Endothelial cell of umbilical vein (primary cell): ENCODE results near the gene CYP4F22. TPM values are rescaled to one million over a fixed set of nuclear protein-coding genes. Genes with fewer than 3 reads are reported as not detected.

ENCODE experiments used
- BruUV-seq: library from RNA; stranded (reverse); fragments of 400-500 nt; replicated peaks from 2 replicates; lab custom pipeline; 2021; lab: Mats Ljungman, UMichigan
- CTCF ChIA-PET: fragments of 300-600, 350-600 bp; sonication (Branson Sonifier 250); formaldehyde crosslinking; loops from one replicate; lab custom pipeline; 2021; ENCODE audit warnings: antibody characterized with exemption, inconsistent platforms; lab: Charles Lee
- POLR2A ChIA-PET: fragments of 300-600, 350-600 bp; sonication (Branson Sonifier 250); formaldehyde crosslinking; loops from one replicate; lab custom pipeline; 2021; ENCODE audit warnings: antibody characterized with exemption, inconsistent platforms; lab: Charles Lee
- DNase-seq: peaks from one replicate; pipeline ENCODE4 v3.0.0-alpha.2; 2011; ENCODE audit warnings: low read depth, low spot score
- FAIRE-seq: peaks from 2 replicates; lab custom pipeline; 2011; peaks lifted over from hg19 to GRCh38; lab: Jason Lieb, UNC
- H2AFZ ChIP-seq: 2 replicates; pipeline ENCODE4 v1.6.0; 2012; ENCODE audit warnings: low read depth, low read length, control low read depth, inconsistent platforms
- H3K27ac ChIP-seq: 2 replicates; pipeline ENCODE4 v1.5.1; 2011; ENCODE audit warnings: low read depth, mild to moderate bottlenecking, control low read depth, low read length, moderate library complexity; ENCODE audit not compliant: insufficient read depth
- H3K27me3 ChIP-seq, 2 experiments: 2 replicates each; pipeline versions ENCODE4 v1.6.0 to v1.6.1; 2011; ENCODE audit warnings: low read length in 2 of 2, mixed read lengths in 1 of 2; ENCODE audit not compliant: control insufficient read depth in 2 of 2, insufficient read depth in 2 of 2
- H3K36me3 ChIP-seq, 2 experiments: 2 replicates in 1 of 2; 3 replicates in 1 of 2; pipeline ENCODE4 v1.5.1; 2011; ENCODE audit warnings: low read length in 2 of 2, mild to moderate bottlenecking in 1 of 2, moderate library complexity in 1 of 2; ENCODE audit not compliant: control insufficient read depth in 2 of 2, insufficient read depth in 2 of 2; ENCODE audit errors: extremely low read depth in 1 of 2
- H3K4me1 ChIP-seq: 3 replicates; pipeline ENCODE4 v1.5.1; 2011; ENCODE audit warnings: mild to moderate bottlenecking, low read length; ENCODE audit not compliant: control insufficient read depth, insufficient read depth; ENCODE audit errors: extremely low read depth
- H3K4me2 ChIP-seq: 2 replicates; pipeline ENCODE4 v1.6.1; 2011; ENCODE audit warnings: low read length, control low read depth, mixed read lengths; ENCODE audit not compliant: insufficient read depth
- H3K4me3 ChIP-seq, 3 experiments: fragments of 200-600 bp in 1 of 3; sonication (generic), shearing (Covaris generic) in 1 of 3; replicated peaks in 1 of 3; 2 replicates each; pipeline ENCODE4 v1.5.1; 2011 to 2016; ENCODE audit warnings: control low read depth in 3 of 3, low read length in 3 of 3, mild to moderate bottlenecking in 2 of 3, inconsistent platforms in 1 of 3, low read depth in 1 of 3, moderate library complexity in 1 of 3; ENCODE audit not compliant: insufficient read depth in 1 of 3
- H3K79me2 ChIP-seq: 2 replicates; pipeline ENCODE4 v1.6.0; 2012; ENCODE audit warnings: low read length, inconsistent platforms; ENCODE audit not compliant: control insufficient read depth, insufficient read depth
- H3K9ac ChIP-seq: replicated peaks from 2 replicates; pipeline ENCODE3; 2011; ENCODE audit warnings: low read length, control low read depth; ENCODE audit not compliant: insufficient read depth; ENCODE audit errors: extremely low read depth
- H3K9me1 ChIP-seq: replicated peaks from 3 replicates; pipeline ENCODE4 v1.6.0; 2011; ENCODE audit warnings: mild to moderate bottlenecking, low read length; ENCODE audit not compliant: control insufficient read depth, insufficient read depth; ENCODE audit errors: extremely low read depth
- H3K9me3 ChIP-seq: replicated peaks from 2 replicates; pipeline ENCODE4 v1.5.1; 2012; ENCODE audit warnings: low read length, inconsistent platforms; ENCODE audit not compliant: control insufficient read depth, insufficient read depth
- H4K20me1 ChIP-seq: replicated peaks from 2 replicates; pipeline ENCODE3; 2011; ENCODE audit warnings: mild to moderate bottlenecking, low read length; ENCODE audit not compliant: control insufficient read depth, insufficient read depth; ENCODE audit errors: extremely low read depth
- CTCF ChIP-seq, 2 donors: IDR thresholded peaks; 1 replicate in 1 of 2; 2 replicates in 1 of 2; pipeline ENCODE4 v1.5.1; 2011; ENCODE audit warnings: low read length in 2 of 2, mild to moderate bottlenecking in 2 of 2, moderate library complexity in 2 of 2, control low read depth in 1 of 2, inconsistent platforms in 1 of 2, low read depth in 1 of 2; ENCODE audit not compliant: insufficient read depth in 1 of 2; ENCODE audit errors: extremely low read depth in 1 of 2
- MAX ChIP-seq: IDR thresholded peaks from 2 replicates; pipeline ENCODE4 v1.6.1; 2011; ENCODE audit not compliant: insufficient read depth, insufficient read length
- dilution Hi-C: fragments of 300-500 bp; cut with MboI; formaldehyde crosslinking; loops from one replicate; pipeline ENCODE4 v1.15.0; 2019; ENCODE audit warnings: low sequenced_read_pairs; ENCODE audit not compliant: extremely low pct_ligation_motif_present
- intact Hi-C: fragments of 100-400 bp; cut with micrococcal nuclease; formaldehyde crosslinking; loops from one replicate; pipeline ENCODE4 v1.10.0; 2022
- polyA plus RNA-seq, 4 experiments: library from polyadenylated mRNA; depleted of rRNA in 3 of 4; stranded (reverse) in 3 of 4; unstranded in 1 of 4; fragments of >200 nt; gene quantifications; 2 replicates each; pipeline versions ENCODE4 v1.2.1 to v1.2.3, GENCODE V29; 2011 to 2012; ENCODE audit warnings: missing spikeins in 1 of 4
- total RNA-seq: library from RNA; stranded (reverse); gene quantifications from 2 replicates; pipeline ENCODE4 v1.2.3, GENCODE V29; 2021

CYP4F22 gene
- total and polyA plus RNA-seq, 2 donors (not counting 3 experiments of a cell fraction or from before 2014, with no cell fraction given) = not detected

- CTCF ChIA-PET = interaction anchor here (0.6 to 2.8 kb wide), 45 partner anchors 9 to 464 kb away, joined by 3 to 124 read pairs (median 5); partner anchors contain the start of genes AKAP8 and AKAP8L
- peak overlapping the region; percentile 53 for H2AFZ ChIP-seq
- peaks cover 9% of the 10 kb centered on the region for H3K4me1 ChIP-seq
- no peak overlapping the region for H3K27ac ChIP-seq
- intact Hi-C loops = loop anchor here (1.0 to 5.0 kb wide), 11 partner anchors 89 to 463 kb away; partner anchors contain the start of gene AKAP8
- TF ChIP-seq CTCF (IDR thresholded peaks at IDR 0.05; ENCODE audit: extremely low read depth in 1 of 2, insufficient read depth in 1 of 2, low read depth in 1 of 2, low read length in 2 of 2) (peak; percentile 92 to 96), MAX (no peak)
- BruUV-seq = no TSS peak
- POLR2A ChIA-PET = interaction anchor here (1.0 to 1.4 kb wide), 2 partner anchors 104 to 137 kb away, joined by 6 to 13 read pairs; partner anchors contain the start of gene AKAP8L
- DNase-seq = peak; percentile 96
- peaks cover 0 to 1% of the 10 kb centered on the region in 2 experiments for H3K27me3 ChIP-seq
- H3K4me2 ChIP-seq = peak overlapping the region; percentile 65
- no peaks in the 10 kb centered on the region for H3K79me2 ChIP-seq
- H3K9ac ChIP-seq = no peak overlapping the region
- no peaks in the 10 kb centered on the region for H3K36me3 ChIP-seq
- peak overlapping the region in 1 of 3 experiments; percentile 6 for H3K4me3 ChIP-seq
- peak; percentile 97 for FAIRE-seq
- H3K9me1 ChIP-seq = no peaks in the 10 kb centered on the region
- dilution Hi-C loops = no loop called here
- no peaks in the 10 kb centered on the region for H4K20me1 ChIP-seq
- no peaks in the 10 kb centered on the region for H3K9me3 ChIP-seq
These were observed 47.7 kb downstream of the CYP4F22 start for GRCh38 chr19:15555759-15556633.
